ENCODE results near the gene FOXJ1.

Gene FOXJ1

DNA sequence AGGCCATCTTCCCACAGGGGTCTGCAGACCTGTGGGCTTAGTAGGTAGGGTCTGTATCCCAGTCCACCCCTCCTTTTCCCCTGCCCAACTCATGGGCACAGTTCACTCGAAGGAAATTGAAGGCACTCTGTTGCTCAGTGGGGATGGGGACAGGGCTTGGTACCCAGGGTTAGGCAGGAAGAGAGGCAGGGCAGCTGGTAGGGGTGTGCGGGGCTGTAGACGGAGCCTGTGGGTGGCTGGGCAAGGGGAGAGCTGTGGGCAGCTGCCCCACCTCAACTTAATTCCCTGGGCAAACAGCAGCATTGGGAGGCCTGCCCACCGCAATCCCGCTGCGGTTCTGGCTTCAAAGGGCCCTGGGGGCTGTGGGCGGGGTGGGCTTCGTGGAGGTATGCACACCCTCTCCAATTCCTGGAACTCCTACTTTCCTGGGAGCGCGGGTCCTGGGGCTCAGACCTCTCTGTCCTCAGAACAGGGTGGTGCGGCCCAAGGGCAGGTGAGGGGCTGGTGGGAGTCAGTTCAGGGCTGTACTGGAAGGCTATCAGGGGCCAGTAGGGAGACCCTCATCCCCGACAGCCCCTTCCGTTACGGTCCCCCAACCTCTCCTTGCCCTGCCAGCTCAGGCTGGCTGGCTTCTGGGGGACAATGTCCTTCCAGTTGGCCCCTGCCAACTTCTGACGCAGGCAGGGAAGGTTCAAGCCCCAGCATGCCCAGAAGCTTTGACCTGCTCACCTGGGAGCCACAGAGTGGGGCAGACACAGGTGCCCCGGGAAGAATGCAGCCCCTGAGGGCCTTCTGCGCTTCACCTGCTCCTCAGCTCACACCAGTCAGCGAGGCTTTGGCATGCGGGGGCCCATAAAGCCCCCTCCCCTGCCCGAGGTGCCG, 9.1 kb downstream of the FOXJ1 start:
- DNase-seq = no peak
- TF ChIP-seq POLR2A (IDR thresholded peaks at IDR 0.05; ENCODE audit: low read length) (no peak), GATA1 (IDR thresholded peaks at IDR 0.05; ENCODE audit: low read depth, low read length) (no peak)

DNA sequence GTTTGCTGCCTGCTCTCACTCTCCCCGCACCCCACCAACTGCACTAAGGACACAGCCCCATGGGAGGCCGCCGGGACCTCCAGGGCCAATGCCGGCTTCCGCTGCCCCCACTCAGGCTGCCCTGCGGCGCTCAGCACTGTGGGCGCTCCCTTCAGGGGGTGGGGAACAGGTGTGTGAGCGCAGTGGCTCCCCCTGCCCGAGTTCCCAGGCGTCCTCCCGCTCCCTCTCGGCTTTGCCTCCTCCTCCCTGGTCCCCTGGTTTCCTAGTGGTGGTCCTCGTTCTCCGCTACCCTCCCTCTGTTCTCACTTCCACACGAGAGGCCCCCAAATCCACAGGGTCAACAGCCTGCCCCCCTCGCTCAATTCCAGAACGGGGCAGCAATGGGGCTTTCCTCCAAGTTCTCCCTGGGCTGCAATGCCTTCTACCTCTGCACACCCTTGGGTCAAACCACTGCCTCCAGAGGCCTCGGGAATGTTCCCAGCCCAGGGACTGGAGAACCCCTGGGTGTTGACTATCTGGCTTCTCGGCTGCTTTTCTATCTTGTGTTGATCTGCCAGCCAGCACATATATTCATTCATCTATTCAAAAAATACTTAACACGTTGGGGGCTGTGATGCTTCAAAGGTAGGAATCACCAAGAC, 9.9 kb downstream of the FOXJ1 start:
- TF ChIP-seq GATA1 (IDR thresholded peaks at IDR 0.05; ENCODE audit: low read depth, low read length) = no peak
- no peak for TF ChIP-seq POLR2A (IDR thresholded peaks at IDR 0.05; ENCODE audit: low read length)
- no peak for DNase-seq

DNA sequence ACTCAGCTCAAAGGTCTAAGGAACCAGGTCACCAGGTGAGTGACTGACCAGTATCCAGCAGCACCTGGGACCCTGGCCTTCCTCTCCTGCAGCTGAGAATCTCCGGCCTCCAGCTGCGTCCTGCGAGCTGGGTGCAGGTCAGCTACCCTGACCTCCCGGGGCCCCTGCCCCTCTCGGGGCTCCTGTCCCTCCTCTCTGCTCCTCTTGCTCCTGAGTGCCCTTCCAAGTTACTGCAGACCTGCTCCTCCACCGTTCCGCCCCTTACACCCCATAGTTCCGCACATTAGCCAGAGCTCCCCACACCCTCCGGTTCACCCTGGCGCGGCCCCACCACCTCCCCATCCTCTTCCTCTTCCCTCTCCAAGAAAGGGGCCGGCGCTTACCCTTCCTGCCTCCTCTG, 10.6 kb downstream of the FOXJ1 start:
- no peak for TF ChIP-seq POLR2A (IDR thresholded peaks at IDR 0.05; ENCODE audit: low read length)
- no peak for TF ChIP-seq GATA1 (IDR thresholded peaks at IDR 0.05; ENCODE audit: low read depth, low read length)

DNA sequence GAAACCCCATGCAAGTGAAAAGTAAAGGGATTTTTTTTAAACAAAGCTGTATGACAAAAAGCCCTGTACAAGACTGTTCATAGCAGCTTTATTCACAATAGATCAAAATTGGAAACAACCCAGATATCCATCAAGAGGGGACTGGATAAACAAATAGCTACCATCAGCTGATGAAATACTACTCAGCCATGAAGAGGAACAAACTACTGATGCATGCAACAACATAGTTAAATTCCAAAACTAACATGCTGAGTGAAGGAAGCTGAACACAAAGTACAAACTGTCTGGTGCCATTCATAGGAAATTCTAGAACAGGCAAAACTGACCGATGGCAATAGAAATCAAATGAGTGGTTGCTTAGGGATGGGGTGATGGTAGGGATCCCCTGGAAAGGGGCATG, 15.1 kb downstream of the FOXJ1 start:
- TF ChIP-seq GATA1 (IDR thresholded peaks at IDR 0.05; ENCODE audit: low read depth, low read length) = no peak
- no peak for TF ChIP-seq POLR2A (IDR thresholded peaks at IDR 0.05; ENCODE audit: low read length)
- no peak for DNase-seq

More for the DNA sequence above, 10.6 kb downstream of the FOXJ1 start:
- no peak for DNase-seq

DNA sequence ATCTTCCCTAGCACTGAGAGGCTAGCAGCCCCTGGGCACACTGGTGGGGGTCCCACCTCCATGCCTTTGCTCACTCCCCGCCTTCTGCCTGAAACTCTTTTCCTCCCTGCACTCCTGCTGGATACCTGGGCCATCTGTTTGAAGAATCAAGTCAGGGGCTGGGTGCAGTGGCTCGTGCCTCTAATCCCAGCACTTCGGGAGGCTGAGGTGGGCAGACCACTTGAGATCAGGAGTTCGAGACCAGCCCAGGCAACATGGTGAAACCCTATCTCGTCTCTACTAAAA, 15.7 kb downstream of the FOXJ1 start:
- DNase-seq = no peak
- TF ChIP-seq POLR2A (IDR thresholded peaks at IDR 0.05; ENCODE audit: low read length) = no peak
- no peak for TF ChIP-seq GATA1 (IDR thresholded peaks at IDR 0.05; ENCODE audit: low read depth, low read length)

DNA sequence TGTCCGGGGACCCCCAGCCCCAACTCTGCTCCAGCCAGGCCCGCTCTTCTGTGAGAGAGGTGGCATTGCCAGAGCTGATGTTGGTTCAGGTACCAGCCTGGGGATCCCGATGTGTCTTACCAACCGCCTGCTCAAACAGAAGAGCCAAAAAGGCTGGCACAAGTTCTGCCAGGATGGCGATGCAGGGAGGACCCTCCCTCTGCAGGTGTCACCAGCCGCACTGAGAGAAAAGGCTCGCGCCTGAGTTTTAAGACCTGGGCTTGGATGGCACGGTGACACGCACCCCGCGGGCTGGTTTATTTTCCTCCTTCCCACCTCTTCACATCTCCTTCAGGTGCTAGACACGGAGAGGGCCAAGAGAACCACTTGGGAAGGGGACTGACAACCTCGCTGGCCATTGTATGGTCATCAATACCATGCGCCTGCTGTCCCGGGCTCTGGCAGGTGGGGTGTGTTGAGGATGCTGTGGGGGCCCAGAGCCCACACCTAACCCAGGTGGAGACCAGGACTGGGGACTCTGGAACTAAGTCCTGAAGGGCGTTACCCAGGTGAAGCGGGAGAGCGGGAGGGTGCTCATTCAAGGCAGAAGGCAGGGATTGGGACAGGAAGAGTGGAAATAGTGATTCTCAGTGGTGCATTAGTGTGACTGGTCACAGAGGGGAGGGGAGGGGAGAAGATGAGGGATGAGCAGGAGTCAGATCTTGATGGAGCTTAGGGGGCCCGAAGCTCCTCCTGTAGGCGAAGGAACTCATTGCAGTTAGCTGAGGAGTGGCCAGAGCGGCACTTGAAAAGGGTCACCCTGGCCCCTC, 16.3 kb downstream of the FOXJ1 start:
- DNase-seq = peak; percentile 37 to 44
- TF ChIP-seq GATA1 (IDR thresholded peaks at IDR 0.05; ENCODE audit: low read depth, low read length) (no peak), POLR2A (IDR thresholded peaks at IDR 0.05; ENCODE audit: low read length) (no peak)

DNA sequence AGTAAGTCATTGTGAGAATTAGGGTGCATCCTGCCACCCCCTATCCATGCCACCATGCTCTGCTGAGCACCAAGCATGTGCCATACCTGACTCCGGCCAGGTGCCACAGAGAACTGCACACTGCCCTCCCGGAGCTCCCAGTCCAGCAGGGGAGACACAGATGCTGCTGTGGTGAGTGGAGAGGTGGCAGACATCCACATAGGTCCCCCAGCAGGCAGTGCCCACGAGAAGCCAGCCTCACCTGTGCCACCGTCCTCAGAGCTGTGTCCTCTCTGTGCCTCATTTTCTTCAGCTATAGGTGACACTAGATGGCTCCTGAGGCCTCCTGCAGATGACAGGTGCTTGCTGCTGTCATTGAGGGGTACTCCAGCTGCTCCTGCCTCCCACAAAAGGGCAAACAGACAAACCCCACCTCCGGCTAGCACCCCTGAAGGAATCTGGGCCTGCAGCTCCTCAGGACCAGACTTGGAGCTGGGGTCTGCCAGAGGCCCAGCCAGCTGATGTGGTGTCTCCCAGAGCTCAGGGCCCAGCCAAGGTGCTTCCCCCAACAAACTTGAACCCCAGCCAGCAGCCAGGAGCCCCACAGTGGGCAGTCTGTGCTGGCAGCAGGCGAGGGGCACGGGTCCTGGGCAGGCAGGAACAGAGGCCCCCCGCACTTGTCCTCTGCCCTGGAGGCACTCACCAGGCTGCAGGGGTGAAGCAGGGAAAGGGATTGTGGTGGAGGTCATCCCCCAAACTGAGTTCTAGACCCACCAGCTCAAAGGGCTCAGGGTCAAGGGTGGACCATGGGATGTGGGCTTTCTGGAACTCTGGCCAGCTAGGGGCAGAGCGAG, 17.1 kb downstream of the FOXJ1 start:
- no peak for DNase-seq
- TF ChIP-seq GATA1 (IDR thresholded peaks at IDR 0.05; ENCODE audit: low read depth, low read length) = no peak
- TF ChIP-seq POLR2A (IDR thresholded peaks at IDR 0.05; ENCODE audit: low read length) = no peak

DNA sequence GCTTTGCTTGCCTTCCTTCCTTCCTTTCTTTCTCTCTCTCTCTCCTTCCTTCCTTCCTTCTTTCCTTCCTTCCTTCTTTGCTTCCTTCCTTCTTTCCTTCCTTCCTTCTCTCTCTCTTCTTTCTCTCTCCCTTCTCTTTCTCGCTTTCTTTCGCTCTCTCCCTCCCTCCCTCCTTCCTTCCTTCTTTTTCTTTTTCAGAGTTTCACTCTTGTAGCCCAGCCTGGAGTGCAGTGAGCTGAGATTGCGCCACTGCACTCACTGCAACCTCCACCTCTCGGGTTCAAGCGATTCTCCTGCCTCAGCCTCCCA, 17.9 kb downstream of the FOXJ1 start:
- DNase-seq = no peak
- TF ChIP-seq POLR2A (IDR thresholded peaks at IDR 0.05; ENCODE audit: low read length) (no peak), GATA1 (IDR thresholded peaks at IDR 0.05; ENCODE audit: low read depth, low read length) (no peak)

DNA sequence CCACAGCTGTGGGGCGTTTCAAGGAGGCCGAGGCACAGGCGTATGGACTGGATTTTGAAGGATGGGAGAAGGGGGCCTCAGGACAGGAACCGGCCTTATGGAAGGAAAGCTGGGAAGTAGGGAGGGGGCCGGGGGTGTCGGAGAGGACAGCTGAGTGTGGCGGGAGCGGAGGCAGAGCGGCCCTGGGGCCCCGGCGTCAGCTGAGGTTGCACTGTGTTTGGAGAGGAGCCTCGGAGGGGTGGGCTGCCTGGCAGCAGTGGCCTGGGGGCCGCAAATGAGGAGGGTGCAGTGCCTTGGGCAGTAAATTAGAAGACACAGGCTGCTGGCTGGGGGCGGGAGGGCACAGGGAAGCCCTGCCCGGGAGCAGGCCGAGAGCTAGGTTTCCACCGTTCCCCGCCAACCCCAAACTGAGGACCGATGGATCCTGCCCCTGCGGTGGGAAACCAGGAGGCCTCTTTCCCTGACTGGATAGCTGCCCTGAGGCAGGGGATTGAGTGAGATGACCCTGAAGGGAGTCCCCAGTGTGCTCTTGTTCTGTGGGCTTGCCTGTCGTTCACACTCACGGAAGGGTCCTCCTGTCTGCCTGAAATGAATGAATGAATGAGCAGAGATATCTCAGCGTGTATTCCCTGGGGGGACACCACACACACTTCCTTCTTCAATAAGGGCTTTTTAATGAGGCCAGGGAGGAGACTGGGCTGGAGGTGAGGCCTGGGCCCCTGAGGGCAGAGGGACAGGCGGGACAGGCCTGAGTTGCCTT, 18.4 kb downstream of the FOXJ1 start:
- DNase-seq = no peak

DNA sequence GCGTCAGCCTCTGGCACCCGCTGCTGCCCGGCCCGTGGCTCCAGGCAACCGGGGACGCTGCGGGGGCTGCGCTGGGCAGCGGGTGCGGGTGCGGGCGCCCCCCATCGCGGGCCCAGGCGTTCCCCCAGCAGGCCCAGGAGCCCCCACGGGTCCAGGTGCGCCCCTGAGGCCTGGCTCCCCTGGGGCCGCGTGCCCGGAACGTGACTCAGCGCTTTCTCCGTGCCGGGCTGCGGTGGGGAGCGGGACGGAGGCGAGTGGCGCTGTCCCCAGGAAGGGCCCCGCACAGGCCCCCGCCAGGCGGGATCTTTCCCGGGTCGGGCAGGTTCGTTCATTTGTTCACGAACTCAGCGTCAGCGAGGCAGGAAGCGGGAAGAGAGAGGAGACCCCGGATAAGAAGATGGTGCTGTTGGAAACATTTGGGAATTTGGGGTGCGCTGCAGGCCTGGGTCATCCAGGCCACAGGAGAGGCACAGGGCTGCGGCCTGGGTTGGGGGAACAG, 19.1 kb downstream of the FOXJ1 start:
- TF ChIP-seq GATA1 (IDR thresholded peaks at IDR 0.05; ENCODE audit: low read depth, low read length) = no peak
- no peak for TF ChIP-seq POLR2A (IDR thresholded peaks at IDR 0.05; ENCODE audit: low read length)
- peak; percentile 21 to 43 for DNase-seq

More for the DNA sequence above, 18.4 kb downstream of the FOXJ1 start:
- TF ChIP-seq POLR2A (IDR thresholded peaks at IDR 0.05; ENCODE audit: low read length) = no peak
- TF ChIP-seq GATA1 (IDR thresholded peaks at IDR 0.05; ENCODE audit: low read depth, low read length) = no peak

DNA sequence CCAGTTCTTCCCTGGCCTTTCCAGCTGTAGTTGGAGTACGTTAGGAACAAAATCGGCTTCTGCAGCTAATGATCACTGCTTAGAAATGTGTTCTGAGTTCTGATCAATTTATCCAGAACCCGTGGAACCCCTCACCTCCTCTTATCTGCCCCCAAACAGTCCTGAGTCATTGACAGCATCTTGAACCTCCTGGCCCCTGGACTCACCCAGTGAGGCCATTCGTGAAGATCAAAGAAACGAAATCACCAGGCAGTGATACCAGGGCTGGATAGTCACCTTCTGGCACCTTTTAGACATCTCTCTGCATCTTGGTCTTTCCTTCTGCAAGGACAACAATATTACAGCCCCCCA, 20.4 kb downstream of the FOXJ1 start:
- no peak for TF ChIP-seq GATA1 (IDR thresholded peaks at IDR 0.05; ENCODE audit: low read depth, low read length)
- peak in 1 of 2 experiments; percentile 36 for DNase-seq

DNA sequence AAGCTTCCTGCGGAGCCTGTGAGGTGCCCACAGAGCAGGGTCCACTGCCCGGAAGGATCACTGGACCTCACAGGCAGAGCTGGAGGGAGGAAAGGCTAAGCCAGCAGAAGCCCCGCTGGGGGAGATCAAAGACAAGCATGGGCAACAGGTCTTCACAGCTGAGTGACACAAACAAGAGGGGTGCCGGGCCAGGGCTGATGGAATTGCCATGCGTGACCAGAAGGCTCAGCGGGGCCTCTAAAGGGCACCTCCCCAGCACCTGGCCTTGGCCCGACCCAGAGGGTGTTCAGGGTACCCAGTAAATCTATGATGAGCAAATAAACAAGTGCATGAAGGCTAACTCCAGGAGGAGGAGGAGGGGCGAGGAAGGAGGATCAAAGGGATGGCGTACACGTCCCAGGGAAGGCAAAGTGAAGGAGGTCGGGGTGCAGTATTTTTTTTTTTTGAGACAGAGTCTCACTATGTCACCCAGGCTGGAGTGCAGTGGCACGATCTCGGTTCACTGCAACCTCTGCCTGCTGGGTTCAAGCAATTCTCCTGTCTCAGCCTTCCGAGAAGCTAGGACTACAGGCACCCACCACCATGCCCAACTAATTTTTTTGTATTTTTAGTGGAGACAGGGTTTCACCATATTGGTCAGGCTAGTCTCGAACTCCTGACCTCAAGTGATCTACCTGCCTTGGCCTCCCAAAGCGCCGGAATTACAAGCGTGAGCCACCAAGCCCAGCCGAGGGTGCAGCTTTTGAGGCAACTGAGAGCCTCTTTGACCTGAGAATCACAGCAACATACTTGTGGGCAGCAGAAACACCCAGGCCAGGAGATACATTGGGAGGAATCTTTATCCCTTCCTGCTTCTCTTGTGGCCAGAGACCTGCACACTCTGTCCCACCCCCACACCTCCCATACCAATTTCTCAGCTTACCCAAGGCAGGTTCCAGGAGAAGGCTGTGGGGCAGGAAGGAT, 21.4 kb downstream of the FOXJ1 start:
- DNase-seq = no peak
- no peak for TF ChIP-seq POLR2A (IDR thresholded peaks at IDR 0.05; ENCODE audit: low read length)
- no peak for TF ChIP-seq GATA1 (IDR thresholded peaks at IDR 0.05; ENCODE audit: low read depth, low read length)
